PC-3 (cell line): Measurements from ENCODE around the gene TMEM132D. TPM values are rescaled to one million over a fixed set of nuclear protein-coding genes. Genes with fewer than 3 reads are reported as not detected.
"Not testable (repeated sequence)": the region's sequence is repeated elsewhere in the genome, so short reads cannot be mapped to it uniquely, and the experiment has no call there.

Experiments used
- ATAC-seq: fragments of 200-7000 bp; cut with Tn5 transposase; 2 replicates; pipeline ENCODE4 v1.9.1; 2020; ENCODE audit warnings: mild to moderate bottlenecking, moderate library complexity
- BruUV-seq: library from RNA; stranded (reverse); fragments of 400-500 nt; replicated peaks from 2 replicates; lab custom pipeline; 2021; lab: Mats Ljungman, UMichigan
- CTCF ChIA-PET: fragments of 300-600 bp; sonication (Branson Sonifier 250); formaldehyde crosslinking; loops from one replicate; lab custom pipeline; 2022; ENCODE audit warnings: antibody characterized with exemption; lab: Charles Lee
- POLR2A ChIA-PET: fragments of 300-600 bp; sonication (Branson Sonifier 250); formaldehyde crosslinking; loops from one replicate; lab custom pipeline; 2022; ENCODE audit warnings: antibody characterized with exemption; ENCODE audit not compliant: unreplicated experiment; lab: Charles Lee
- DNase-seq: peaks from one replicate; pipeline ENCODE4 v3.0.0-alpha.2; 2015
- H2AFZ ChIP-seq: fragments of 300-600 bp; sonication (generic); 2 replicates; pipeline ENCODE4 v1.6.0; 2016; ENCODE audit warnings: antibody characterized with exemption, low read length
- H3F3A ChIP-seq: fragments of 300-600 bp; sonication (generic); one replicate; pipeline ENCODE4 v1.6.0; 2017; ENCODE audit warnings: antibody characterized with exemption, low read length, control low read depth, mild to moderate bottlenecking; ENCODE audit not compliant: unreplicated experiment
- H3K27ac ChIP-seq: fragments of 300-600 bp; sonication (generic); 2 replicates; pipeline ENCODE4 v1.5.1; 2016; ENCODE audit warnings: mild to moderate bottlenecking, low read length
- H3K27me3 ChIP-seq: fragments of 300-600 bp; sonication (generic); 2 replicates; pipeline ENCODE4 v1.6.1; 2016; ENCODE audit warnings: low read length, mixed read lengths
- H3K36me3 ChIP-seq: fragments of 300-600 bp; sonication (generic); 2 replicates; pipeline ENCODE4 v1.6.1; 2016; ENCODE audit warnings: low read depth, mixed run types, low read length, mixed read lengths
- H3K4me1 ChIP-seq: fragments of 300-600 bp; sonication (generic); 2 replicates; pipeline ENCODE4 v1.5.1; 2016; ENCODE audit warnings: low read length; ENCODE audit not compliant: insufficient read depth
- H3K4me2 ChIP-seq: fragments of 300-600 bp; sonication (generic); 2 replicates; pipeline ENCODE4 v1.6.0; 2016; ENCODE audit warnings: low read length
- H3K4me3 ChIP-seq: fragments of 300-600 bp; sonication (generic); 2 replicates; pipeline ENCODE4 v1.5.1; 2016; ENCODE audit warnings: mild to moderate bottlenecking, low read length, mixed read lengths
- H3K79me2 ChIP-seq: fragments of 300-600 bp; sonication (generic); 2 replicates; pipeline ENCODE4 v1.6.1; 2017; ENCODE audit warnings: low read length, mixed read lengths
- H3K9ac ChIP-seq: fragments of 300-600 bp; sonication (generic); 2 replicates; pipeline ENCODE4 v1.6.0; 2016; ENCODE audit warnings: mild to moderate bottlenecking, low read length
- H3K9me2 ChIP-seq: fragments of 300-600 bp; sonication (generic); replicated peaks from 2 replicates; pipeline ENCODE4 v1.6.1; 2016; ENCODE audit warnings: mixed run types, low read length, mixed read lengths
- H3K9me3 ChIP-seq: fragments of 300-600 bp; sonication (generic); 2 replicates; pipeline ENCODE4 v1.6.1; 2016; ENCODE audit warnings: low read length, mixed read lengths
- H4K20me1 ChIP-seq: fragments of 300-600 bp; sonication (generic); 2 replicates; pipeline ENCODE4 v1.6.1; 2016; ENCODE audit warnings: low read length, mixed read lengths
- CTCF ChIP-seq: fragments of 300-600 bp; sonication (generic); conservative IDR thresholded peaks from 2 replicates; pipeline ENCODE4 v1.5.1; 2017; ENCODE audit warnings: antibody characterized with exemption, low read depth, mild to moderate bottlenecking, low read length
- EZH2 ChIP-seq: fragments of 300-600 bp; sonication (generic); IDR thresholded peaks from one replicate; pipeline ENCODE4 v1.6.1; 2017; ENCODE audit warnings: antibody characterized with exemption, mild to moderate bottlenecking, low read length; ENCODE audit not compliant: unreplicated experiment
- EZH2phosphoT487 ChIP-seq: fragments of 300-600 bp; sonication (generic); IDR thresholded peaks from 2 replicates; pipeline ENCODE4 v1.6.1; 2018; ENCODE audit warnings: mild to moderate bottlenecking, antibody characterized with exemption, low read length, borderline replicate concordance
- intact Hi-C: fragments of 100-400 bp; cut with micrococcal nuclease; formaldehyde crosslinking; loops from 2 replicates; pipeline ENCODE4 v1.9.0; 2023
- total RNA-seq: library from RNA; depleted of rRNA; stranded (reverse); fragments of >200 nt; gene quantifications from 2 replicates; pipeline ENCODE4 v1.2.3, GENCODE V29; 2014

TMEM132D gene
- total RNA-seq, 1 experiment from 2014 or later: not detected

GRCh38 chr12:129549656-129550055 is 354.2 kb downstream of the TMEM132D start:
- CTCF ChIA-PET: no interaction called here
- ATAC-seq: no peak
- no TSS peak for BruUV-seq

GRCh38 chr12:129549020-129549419 is 354.8 kb downstream of the TMEM132D start:
- ATAC-seq, H3K4me2 ChIP-seq, H3F3A ChIP-seq, H3K27me3 ChIP-seq, H3K9ac ChIP-seq, H3K27ac ChIP-seq, POLR2A ChIA-PET, H2AFZ ChIP-seq, H3K36me3 ChIP-seq, CTCF ChIA-PET, H3K9me2 ChIP-seq, DNase-seq, H3K4me1 ChIP-seq, H3K79me2 ChIP-seq, intact Hi-C loops, BruUV-seq, H3K4me3 ChIP-seq, H4K20me1 ChIP-seq: not testable (repeated sequence)
- H3K9me3 ChIP-seq: 0 out of 2 replicates have a peak, but pooled peaks cover 18% of the 10 kb centered on the region

More at GRCh38 chr12:129549656-129550055, 354.2 kb downstream of the TMEM132D start:
- no peak overlapping the region for H3K9ac ChIP-seq
- H3K79me2 ChIP-seq: no peaks in the 10 kb centered on the region
- intact Hi-C loops: no loop called here
- no peaks in the 10 kb centered on the region for H3F3A ChIP-seq
- H3K9me3 ChIP-seq: 0 out of 2 replicates have a peak, but pooled peaks cover 18% of the 10 kb centered on the region
- no peaks in the 10 kb centered on the region for H4K20me1 ChIP-seq
- H3K4me2 ChIP-seq: no peak overlapping the region
- H2AFZ ChIP-seq: no peak overlapping the region
- no peak overlapping the region for H3K4me3 ChIP-seq
- 0 out of 2 replicates have a peak, but pooled peaks cover 2% of the 10 kb centered on the region for H3K27me3 ChIP-seq
- POLR2A ChIA-PET: no interaction called here
- DNase-seq: no peak
- H3K36me3 ChIP-seq: no peaks in the 10 kb centered on the region
- no peak overlapping the region for H3K27ac ChIP-seq
- no peak for TF ChIP-seq EZH2
- no peak for TF ChIP-seq EZH2phosphoT487
- no peak for TF ChIP-seq CTCF
- no peaks in the 10 kb centered on the region for H3K4me1 ChIP-seq
- no peaks in the 10 kb centered on the region for H3K9me2 ChIP-seq

GRCh38 chr12:129544716-129545115 is 359.1 kb downstream of the TMEM132D start:
- H3K4me1 ChIP-seq: no peaks in the 10 kb centered on the region; the same call in 1 of the 2 replicates
- TF ChIP-seq EZH2phosphoT487: no peak
- TF ChIP-seq CTCF: no peak
- no peak for TF ChIP-seq EZH2
- DNase-seq: no peak
- no peak overlapping the region for H3K4me3 ChIP-seq
- no peaks in the 10 kb centered on the region for H3K79me2 ChIP-seq
- H3K9me3 ChIP-seq: 0 out of 2 replicates have a peak, but pooled peaks cover 2% of the 10 kb centered on the region
- CTCF ChIA-PET: no interaction called here
- no peak overlapping the region for H3K27ac ChIP-seq
- no TSS peak for BruUV-seq
- no peaks in the 10 kb centered on the region for H3K36me3 ChIP-seq
- H3F3A ChIP-seq: no peaks in the 10 kb centered on the region
- intact Hi-C loops: no loop called here
- no peaks in the 10 kb centered on the region for H4K20me1 ChIP-seq
- H3K9me2 ChIP-seq: no peaks in the 10 kb centered on the region
- H2AFZ ChIP-seq: no peak overlapping the region
- H3K9ac ChIP-seq: no peak overlapping the region
- no peaks in the 10 kb centered on the region for H3K27me3 ChIP-seq
- ATAC-seq: no peak
- no peak overlapping the region for H3K4me2 ChIP-seq
- POLR2A ChIA-PET: no interaction called here
